Tibial nerve (tissue), 3 donors: ENCODE data around the gene HOTAIR.

Experiments
- CTCF ChIP-seq, 5 experiments: fragments of 200-600 bp in 3 of 5; fragments of 450-650 bp in 2 of 5; sonication (generic) in 3 of 5; IDR thresholded peaks; one replicate each; pipeline ENCODE4 v1.5.1; 2016 to 2019; ENCODE audit warnings: antibody characterized with exemption in 5 of 5, mild to moderate bottlenecking in 3 of 5, moderate library complexity in 2 of 5
- POLR2A ChIP-seq, 2 donors: fragments of 450-650 bp; IDR thresholded peaks; one replicate each; pipeline ENCODE4 v1.6.1; 2017; ENCODE audit warnings: antibody characterized with exemption in 2 of 2, mild to moderate bottlenecking in 2 of 2, moderate library complexity in 2 of 2

GRCh38 chr12:53941187-53941586 lies 33.6 kb downstream of the HOTAIR start:
- TF ChIP-seq CTCF (IDR thresholded peaks at IDR 0.05) = no peak
- TF ChIP-seq POLR2A (IDR thresholded peaks at IDR 0.05) = no peak
